Stimulated activated CD8-positive, alpha-beta memory T cell treated with anti-CD3 and anti-CD28 coated beads, Interleukin-4, amount 100 ng/mL, for 48 hours (primary cell): ENCODE measurements around the gene ZNF598.
"Not testable (repeated sequence)": the region's sequence is repeated elsewhere in the genome, so short reads cannot be mapped to it uniquely, and the experiment has no call there.

Source experiments
- DNase-seq: peaks from one replicate; pipeline ENCODE4 v3.0.0-alpha.2; 2020

Gene ZNF598

GRCh38 chr16:2027024-2028010 lies 17.7 kb upstream of the ZNF598 start:
- no peak for DNase-seq

- DNase-seq = no peak
Measured at GRCh38 chr16:2026461-2027023, 16.9 kb upstream of the ZNF598 start, which contains the start of gene NHERF2. Gene NHERF2, plus strand, starts transcription at chr16:2026902. Its CDS starts 104 bp downstream, at chr16:2027006.

- no peak for DNase-seq
Measured at GRCh38 chr16:2025878-2026460, 16.3 kb upstream of the ZNF598 start.

GRCh38 chr16:2025251-2025650 lies 15.6 kb upstream of the ZNF598 start:
- DNase-seq = no peak

DNA sequence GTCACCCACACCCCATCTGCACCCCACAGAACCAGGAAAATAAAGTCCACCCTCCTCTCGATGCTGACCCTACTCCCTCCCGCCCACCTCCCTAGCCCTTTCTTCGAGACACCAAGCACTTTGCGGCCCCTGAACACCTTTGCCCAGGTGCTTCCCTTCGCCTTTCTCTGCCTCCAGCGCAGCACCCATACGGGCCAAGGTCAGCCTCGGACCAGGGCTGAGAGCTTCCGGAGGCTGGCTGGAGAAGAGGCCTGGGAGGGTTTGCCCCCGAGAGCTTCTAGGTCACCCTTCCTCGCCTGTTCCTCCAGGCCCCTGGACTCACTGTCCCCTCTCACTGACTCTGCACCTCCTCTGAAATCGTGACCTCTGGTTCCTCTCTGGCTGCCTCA lies 14.4 kb upstream of the ZNF598 start:
- no peak for DNase-seq

GRCh38 chr16:2023092-2024031 lies 13.7 kb upstream of the ZNF598 start:
- peak; percentile 99 for DNase-seq

DNA sequence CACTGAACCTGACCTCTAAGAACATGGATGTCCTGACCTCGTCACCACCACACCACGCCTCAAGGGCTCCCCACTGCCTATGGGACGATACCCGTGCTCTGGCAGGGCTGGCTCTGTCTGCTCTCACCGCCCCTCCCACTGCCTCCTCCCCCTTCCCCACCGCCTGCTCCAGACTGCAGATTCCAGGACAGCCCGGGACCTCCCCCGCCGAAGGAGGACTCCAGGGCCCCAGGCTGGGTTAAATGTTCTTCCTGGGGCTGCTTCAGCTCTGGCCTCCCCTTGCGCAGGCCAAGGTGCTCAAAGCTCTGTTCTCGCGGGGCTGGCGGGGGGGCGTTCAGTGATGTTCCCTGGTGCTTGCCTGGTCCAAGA lies 13.1 kb upstream of the ZNF598 start:
- DNase-seq = peak; percentile 57

DNA sequence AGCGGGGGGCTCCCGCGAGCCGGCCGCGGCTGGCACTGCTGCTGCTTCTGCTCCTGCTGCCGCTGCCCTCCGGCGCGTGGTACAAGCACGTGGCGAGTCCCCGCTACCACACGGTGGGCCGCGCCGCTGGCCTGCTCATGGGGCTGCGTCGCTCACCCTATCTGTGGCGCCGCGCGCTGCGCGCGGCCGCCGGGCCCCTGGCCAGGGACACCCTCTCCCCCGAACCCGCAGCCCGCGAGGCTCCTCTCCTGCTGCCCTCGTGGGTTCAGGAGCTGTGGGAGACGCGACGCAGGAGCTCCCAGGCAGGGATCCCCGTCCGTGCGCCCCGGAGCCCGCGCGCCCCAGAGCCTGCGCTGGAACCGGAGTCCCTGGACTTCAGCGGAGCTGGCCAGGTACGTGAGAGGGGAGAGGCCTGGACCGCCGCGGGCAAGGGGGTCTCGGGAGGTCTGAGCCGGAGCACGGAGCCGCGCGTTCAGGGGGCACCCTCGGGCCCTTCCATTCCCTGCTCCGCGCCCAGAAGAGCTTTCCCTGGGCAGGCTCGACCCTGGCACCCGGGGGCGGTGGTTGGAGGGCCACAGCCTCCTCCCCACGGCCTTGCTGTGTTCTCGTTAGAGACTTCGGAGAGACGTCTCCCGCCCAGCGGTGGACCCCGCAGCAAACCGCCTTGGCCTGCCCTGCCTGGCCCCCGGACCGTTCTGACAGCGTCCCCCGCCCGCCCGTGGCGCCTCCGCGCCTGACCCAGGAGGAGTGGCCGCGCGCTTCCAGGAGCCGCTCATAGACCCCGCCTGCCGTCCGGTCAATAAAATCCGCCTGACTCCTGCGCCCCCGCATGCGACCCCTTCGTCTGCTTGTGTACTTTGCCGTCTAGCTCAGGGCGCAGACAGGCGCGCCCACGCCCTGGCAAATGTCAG lies 10.6 kb upstream of the ZNF598 start:
- DNase-seq = no peak

DNA sequence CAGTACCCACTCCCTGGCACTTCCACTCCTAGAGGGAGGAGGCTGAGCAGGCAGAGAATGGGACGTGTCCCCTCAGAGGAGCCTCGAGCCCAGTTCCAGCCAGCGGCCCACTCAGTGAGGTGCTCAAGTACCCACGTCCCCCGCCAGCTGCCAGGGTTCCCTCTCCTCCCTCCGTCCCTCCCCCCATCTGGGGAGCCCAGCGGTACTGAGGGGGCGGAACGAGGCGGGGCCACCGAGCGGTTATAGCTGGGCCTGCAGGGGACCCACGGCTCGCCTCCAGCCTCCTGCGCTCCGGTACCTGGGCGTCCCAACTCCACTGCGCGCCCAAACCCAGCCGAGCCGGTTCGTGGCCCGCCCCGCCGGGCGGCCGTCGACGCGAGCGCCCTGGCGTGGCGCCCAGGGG lies 9.9 kb upstream of the ZNF598 start, which contains the start of gene NPW:
Gene NPW (plus strand): TSS at position 268 of the 403 bp plus-strand sequence.
- DNase-seq = peak; percentile 67

- peak; percentile 61 for DNase-seq
Measured at GRCh38 chr16:2016407-2016922, 6.8 kb upstream of the ZNF598 start.

- no peak for DNase-seq
Measured at GRCh38 chr16:2015947-2016208, 6.3 kb upstream of the ZNF598 start.

DNA sequence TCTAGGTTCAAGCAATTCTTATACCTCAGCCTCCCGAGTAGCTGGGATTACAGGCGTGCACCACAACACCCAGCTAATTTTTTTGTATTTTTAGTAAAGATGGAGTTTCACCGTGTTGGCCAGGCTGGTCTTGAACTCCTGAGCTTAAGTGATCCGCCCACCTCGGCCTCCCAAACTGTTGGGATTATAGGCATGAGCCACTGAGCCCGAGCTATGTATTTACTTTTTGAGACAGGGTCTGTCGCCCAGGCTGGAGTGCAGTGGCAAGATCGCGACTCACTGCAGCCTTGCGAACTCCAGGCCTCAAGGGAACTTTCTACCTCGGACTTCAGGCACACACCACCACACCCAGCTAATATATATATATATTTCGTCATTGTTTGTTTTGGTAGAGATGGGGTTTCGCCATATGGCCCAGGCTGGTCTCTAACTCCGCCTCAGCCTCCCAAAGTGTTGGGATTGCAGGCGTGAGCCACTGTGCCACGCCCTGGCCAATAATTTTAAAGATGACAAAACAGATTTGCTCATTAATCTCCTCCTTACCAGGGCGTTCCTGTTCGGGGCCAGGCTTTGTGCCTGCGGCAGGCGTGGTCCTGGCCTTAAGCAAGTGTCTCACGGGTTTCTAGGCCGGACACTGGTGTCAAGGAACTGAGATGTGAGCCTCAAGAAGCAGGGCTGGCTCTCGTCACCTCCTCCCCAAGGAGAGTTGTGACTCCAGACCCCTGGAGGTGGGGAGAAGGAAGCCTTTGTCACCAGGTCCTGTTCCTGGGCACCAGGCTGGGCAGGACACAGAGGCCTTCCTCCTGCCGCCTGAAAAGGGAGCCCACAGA lies 5.7 kb upstream of the ZNF598 start:
- DNase-seq = no peak

- DNase-seq = no peak
Measured at GRCh38 chr16:2013527-2013926, 3.9 kb upstream of the ZNF598 start.

GRCh38 chr16:2011726-2012125 lies 2.1 kb upstream of the ZNF598 start:
- DNase-seq = not testable (repeated sequence)

DNA sequence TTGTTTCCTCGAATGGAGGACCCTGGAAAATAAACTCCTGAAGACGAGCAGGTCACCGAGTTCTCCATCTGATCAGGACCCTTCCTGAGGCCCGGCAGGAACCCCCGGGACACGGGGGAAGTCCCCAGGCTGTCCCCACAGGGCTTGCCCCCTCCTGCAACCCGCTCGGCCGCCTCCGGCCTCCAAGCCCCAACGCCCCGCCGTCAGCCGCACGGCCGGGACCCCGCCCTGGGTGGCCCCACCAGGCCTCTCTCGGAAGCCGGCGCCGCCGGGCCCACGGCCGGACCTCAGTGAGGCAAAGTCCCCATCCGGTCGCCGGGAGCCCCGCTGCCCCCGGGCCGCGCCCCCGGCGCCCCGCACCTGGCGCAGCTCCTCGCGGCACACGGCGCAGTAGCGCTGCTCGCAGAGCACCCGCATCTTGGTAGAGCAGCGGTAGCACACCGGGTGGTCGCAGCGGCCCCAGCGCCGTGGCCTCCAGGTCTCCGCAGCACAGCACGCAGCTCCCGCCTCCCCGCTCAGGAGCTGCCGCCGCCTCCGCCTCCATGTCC lies 383 bp downstream of the ZNF598 start:
- DNase-seq = no peak

- peak; percentile 64 for DNase-seq
Measured at GRCh38 chr16:2008631-2009163, 924 bp downstream of the ZNF598 start.

DNA sequence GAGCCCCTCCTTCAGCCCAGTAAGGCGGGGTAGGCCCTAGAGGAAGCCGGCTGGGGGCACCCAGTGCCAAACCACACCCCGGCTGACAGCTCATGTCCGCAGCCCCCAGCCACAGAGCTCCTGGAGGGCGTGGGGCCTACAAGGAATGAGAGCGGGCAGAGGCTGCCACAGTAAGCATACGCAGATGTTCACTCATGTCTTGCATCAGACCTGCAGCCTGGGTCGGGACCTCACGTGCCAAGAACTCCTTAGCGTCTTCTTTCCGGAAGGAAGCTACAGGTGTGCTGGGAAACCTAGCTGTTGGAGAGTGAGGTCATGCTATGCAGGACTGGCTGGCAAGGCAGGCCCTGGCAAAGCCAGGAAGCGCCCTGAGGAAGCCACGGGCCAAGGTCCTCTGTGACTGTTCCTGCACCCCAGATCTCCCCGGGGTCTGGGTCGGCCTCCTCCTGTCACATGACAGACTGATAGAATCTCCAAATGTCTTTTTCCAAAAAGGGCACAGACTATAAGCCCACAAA lies 1.6 kb downstream of the ZNF598 start:
- peak; percentile 67 for DNase-seq

GRCh38 chr16:2007081-2007836 lies 2.4 kb downstream of the ZNF598 start:
- no peak for DNase-seq

DNA sequence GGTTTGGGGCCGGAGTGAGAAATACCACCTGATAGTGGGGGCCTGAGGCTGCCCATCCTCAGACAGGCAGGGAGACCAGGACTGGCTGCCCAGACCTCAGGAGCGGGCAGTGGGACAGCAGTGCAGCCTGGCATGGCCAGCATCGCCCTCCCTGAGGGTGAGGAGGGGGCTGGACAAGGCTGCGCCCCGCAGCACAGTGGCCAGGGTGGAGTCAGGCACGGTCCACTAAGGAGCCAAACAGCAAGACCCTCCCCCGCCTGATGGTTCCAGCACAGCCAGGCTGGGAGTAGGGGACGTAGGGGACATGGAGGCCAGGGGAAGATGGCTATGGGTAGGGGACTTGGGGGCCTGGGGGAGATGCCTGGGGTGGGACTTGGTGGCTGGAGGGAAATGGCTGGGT lies 3.3 kb downstream of the ZNF598 start:
- DNase-seq = no peak
